HG02870 (cell line): ENCODE results near the gene SLC25A23.
"Not testable (repeated sequence)": the region's sequence is repeated elsewhere in the genome, so short reads cannot be mapped to it uniquely, and the experiment has no call there.

Experiments
- ATAC-seq: cut with Tn5 transposase; IDR thresholded peaks from one replicate; pipeline ENCODE4 v1.9.1; 2021; ENCODE audit warnings: mild to moderate bottlenecking, moderate library complexity; ENCODE audit not compliant: unreplicated experiment

Gene SLC25A23

GRCh38 chr19:6457958-6458694, 1.5 kb downstream of the SLC25A23 start:
- no peak for ATAC-seq

DNA sequence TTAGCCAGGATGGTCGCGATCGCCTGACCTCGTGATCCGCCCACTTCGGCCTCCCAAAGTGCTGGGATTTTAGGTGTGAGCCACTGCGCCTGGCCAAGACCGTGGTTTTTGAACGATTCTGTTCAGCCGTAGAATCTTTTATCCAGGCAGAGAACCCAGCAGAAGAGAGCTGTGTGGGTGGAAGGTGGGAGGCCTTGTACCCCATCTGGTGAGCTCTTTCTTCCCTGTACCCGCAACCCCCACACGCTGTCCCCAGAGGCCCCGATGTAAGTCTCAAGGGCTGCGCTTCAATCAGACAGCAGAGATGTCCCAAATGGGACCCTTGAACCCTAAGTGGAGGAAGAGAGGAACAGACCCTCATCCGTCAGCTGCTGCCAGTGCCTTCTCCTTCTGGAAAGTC, 3.7 kb downstream of the SLC25A23 start:
- ATAC-seq = no peak

DNA sequence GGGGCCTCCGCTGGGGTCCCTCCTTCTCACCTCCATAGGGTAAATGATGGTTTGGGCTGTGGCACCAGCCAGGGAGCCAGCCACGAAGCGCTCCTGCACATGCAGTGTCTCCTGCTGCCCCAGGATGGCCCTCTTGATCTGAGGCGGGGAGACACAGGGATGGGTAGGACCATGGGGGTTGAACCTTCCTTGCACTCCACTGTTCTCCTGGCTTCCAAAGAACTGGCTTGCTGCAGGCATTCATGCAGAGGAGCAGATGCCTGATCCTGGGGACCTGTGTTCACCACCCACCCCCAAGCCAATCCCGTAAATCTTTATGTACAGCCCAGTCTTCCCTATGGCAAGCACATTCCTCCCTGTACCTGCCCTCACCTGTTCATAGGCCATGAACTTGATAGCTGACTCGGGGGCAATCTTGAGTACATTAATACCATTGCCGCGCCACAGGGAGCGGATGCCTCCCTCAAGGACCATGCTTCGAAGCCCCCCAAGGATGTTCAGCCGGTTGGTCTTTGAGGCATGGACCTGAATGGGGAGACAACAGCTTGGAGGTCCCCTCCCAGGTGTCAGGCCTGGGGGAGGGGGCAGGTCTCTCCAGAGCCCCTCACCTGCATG, 5.5 kb downstream of the SLC25A23 start:
- no peak for ATAC-seq

- no peak for ATAC-seq
Observed at GRCh38 chr19:6452899-6453298, 6.7 kb downstream of the SLC25A23 start.

- no peak for ATAC-seq
Observed at GRCh38 chr19:6452223-6452614, 7.4 kb downstream of the SLC25A23 start.

GRCh38 chr19:6451583-6452222, 7.9 kb downstream of the SLC25A23 start:
- no peak for ATAC-seq

DNA sequence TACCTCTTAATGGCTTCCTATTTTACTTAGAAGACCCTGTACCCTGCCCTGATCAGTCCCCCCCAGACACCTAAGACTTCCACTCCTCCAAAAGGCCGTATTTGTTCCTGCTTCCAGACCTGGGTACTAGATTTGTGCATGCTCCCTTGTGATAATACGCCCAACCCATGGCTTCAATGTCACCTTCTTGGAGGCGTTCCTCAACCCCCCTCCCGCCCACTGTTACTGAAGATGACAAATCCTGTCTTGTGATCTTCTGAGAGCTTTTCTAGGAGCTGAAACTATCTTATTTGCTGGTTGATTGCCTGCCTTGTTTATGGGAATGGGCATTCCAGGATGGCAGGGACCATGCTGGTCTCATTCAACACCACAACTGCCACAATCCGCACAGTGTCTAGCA, 9.4 kb downstream of the SLC25A23 start:
- ATAC-seq = no peak

GRCh38 chr19:6448045-6448444, 11.5 kb downstream of the SLC25A23 start:
- ATAC-seq = no peak

- ATAC-seq = no peak
Observed at GRCh38 chr19:6446452-6446851, 13.1 kb downstream of the SLC25A23 start.

GRCh38 chr19:6443986-6444385, 15.6 kb downstream of the SLC25A23 start:
- ATAC-seq = no peak

GRCh38 chr19:6442087-6442688, 17.4 kb downstream of the SLC25A23 start:
- no peak for ATAC-seq

- ATAC-seq = no peak
Observed at GRCh38 chr19:6440905-6441304, 18.7 kb downstream of the SLC25A23 start.

GRCh38 chr19:6439743-6440142, 19.8 kb downstream of the SLC25A23 start:
- no peak for ATAC-seq

DNA sequence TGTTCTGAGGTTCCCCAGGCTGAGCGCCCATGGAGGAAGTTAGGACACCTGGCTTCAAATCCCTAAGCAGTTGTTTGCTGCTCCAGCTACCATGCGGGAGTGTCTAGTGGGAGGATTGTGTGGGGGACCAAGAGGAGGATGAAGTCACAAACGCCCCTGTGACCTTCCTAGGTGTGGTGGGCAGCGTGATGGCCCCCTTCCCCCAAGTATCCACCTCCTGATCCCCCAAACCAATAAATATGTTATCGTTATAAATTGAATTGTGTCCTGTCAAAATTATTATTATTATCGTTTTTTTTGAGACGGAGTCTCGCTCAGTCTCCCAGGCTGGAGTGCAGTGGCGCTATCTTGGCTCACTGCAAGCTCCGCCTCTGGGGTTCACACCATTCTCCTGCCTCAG, 25.9 kb downstream of the SLC25A23 start, which contains the start of gene SLC25A41:
Gene SLC25A41, minus strand, starts transcription at position 101 of the 400 bp plus-strand sequence. Its CDS starts 70 bp downstream, at position 31.
- no peak for ATAC-seq

DNA sequence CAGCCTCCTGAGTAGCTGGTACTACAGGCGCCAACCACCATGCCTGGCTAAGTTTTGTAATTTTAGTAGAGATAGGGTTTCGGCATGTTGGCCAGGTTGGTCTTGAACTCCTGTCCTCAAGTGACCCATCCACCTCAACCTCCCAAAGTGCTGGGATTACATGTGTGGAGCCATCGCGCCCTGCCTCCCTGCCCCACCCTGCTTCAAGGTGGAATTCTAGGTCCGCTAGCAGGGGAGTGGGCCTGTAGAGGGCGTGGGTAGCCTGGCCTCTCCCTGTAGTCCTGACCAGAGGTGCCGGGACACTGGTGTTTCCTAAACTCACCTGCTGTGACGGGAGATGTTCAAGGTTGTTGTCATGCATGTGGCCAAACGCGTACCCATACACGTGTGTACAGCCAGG, 26.4 kb downstream of the SLC25A23 start:
- no peak for ATAC-seq

DNA sequence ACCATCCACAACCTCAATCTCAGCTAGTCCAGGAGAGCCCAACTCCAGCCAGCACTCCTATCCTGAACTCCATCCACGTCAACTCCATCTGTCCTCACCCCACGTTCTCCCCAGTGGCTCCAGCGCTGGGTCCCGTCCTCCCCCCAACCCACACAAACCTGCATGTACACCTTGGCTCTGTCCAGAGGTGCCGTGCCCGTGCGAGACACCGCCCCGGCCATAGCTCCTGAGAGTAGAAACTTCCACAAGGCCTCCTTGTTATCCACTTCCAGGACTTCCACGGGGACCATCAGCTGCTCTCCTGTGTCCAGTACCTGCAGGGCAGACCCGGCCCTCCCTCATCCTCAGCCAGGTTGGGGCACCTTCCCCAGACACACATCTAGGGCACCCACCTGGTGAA, 27.7 kb downstream of the SLC25A23 start:
- ATAC-seq = no peak

DNA sequence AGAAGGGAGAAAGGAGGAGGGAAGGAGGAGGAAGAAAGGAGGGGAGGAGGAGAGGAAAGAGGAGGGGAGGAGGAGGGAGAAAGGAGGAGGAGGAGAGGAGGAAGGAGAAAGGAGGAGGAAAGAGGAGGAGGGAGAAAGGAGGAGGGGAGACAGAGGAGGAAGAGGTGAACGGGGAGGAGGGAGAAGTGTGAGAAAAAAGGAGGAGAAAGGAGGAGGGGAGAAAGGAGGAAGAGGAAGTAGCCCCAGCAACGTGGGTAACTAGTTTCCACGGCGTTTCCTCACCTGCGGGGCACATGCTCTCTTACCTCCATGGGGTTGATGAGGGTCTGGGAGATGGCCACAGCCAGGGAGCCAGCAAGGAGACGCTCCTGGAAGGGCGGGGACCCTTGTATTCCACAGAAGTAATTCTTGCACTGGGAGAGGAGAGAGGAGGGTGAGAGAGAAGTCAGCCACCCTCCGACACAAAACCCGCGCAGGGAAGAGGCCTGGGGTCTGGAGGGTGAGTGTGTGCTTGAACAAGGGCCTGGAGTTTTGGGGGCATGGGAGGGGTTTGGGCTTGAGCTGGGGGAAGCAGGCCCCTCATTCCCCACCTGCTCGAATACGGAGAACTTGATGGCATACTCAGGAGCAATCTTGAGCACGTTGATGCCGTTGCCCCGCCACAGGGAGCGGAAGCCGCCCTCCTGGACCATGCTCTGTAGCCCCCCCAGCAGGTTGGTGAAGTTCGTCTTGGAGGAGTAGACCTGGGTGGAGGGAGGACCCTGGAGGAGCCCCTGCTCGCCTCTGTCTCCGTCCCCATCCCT, 30.0 kb downstream of the SLC25A23 start:
- no peak for ATAC-seq

DNA sequence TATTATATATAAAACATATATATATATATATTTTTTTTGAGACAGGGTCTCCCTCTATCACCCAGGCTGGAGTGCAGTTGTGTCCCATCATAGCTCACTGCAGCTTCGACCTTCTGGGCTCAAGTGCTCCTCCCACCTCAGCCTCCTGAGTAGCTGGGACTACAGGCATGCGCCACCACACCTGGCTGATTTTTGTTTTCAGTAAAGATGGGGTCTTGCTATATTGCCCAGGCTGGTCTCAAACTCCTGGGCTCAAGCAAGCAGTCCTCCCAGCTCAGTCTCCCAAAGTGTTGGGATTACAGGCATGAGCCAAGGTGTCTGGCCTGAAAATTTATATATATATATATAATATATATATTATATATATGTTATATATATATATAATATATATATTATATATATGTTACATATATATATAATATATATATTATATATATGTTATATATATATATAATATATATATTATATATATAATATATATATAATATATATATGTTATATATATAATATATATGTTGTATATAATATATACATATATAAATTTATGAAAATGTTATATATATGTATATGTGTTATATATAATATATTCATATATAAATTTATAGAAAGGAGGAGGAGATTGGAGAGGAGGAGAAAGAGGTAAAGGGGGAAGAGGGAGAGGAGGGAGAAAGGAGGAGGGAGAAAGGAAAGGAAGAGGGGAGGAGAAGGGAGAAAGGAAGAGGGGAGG, 30.7 kb downstream of the SLC25A23 start:
- not testable (repeated sequence) for ATAC-seq

- ATAC-seq = no peak
Observed at GRCh38 chr19:6427131-6427530, 32.5 kb downstream of the SLC25A23 start.
